WI38 (cell line): ENCODE measurements around the gene TNN.

Source experiments
- H3K4me3 ChIP-seq: 2 replicates; pipeline ENCODE4 v1.5.1; 2011; ENCODE audit warnings: low read depth, mild to moderate bottlenecking, control low read depth, low read length
- CTCF ChIP-seq: IDR thresholded peaks from 2 replicates; pipeline ENCODE4 v1.5.1; 2012; ENCODE audit warnings: low read depth, mild to moderate bottlenecking, control low read depth, low read length

The TNN gene

GRCh38 chr1:175067362-175068106 lies at the start of gene TNN:
TNN (plus strand) TSS chr1:175067833; CDS start chr1:175077419, 9,586 bp downstream.
- no peak within 1 kb of the TSS for H3K4me3 ChIP-seq
- TF ChIP-seq CTCF, result no peak

- TF ChIP-seq CTCF, result no peak
- H3K4me3 ChIP-seq, result no peak overlapping the region
Observed at GRCh38 chr1:175019524-175019923, 48.1 kb upstream of the TNN start.

GRCh38 chr1:175023043-175023921 lies 44.4 kb upstream of the TNN start, which contains the start of gene MRPS14:
MRPS14 (minus strand) TSS chr1:175023425; CDS start chr1:175023408, 17 bp downstream.
- H3K4me3 ChIP-seq, result peak within 1 kb of the TSS; percentile 72
- TF ChIP-seq CTCF, result no peak

- H3K4me3 ChIP-seq, result peak overlapping the region; percentile 72
Observed at GRCh38 chr1:175023922-175024242, 43.8 kb upstream of the TNN start.

- H3K4me3 ChIP-seq, result no peak overlapping the region
- TF ChIP-seq CTCF, result no peak
Observed at GRCh38 chr1:175024773-175025172, 42.9 kb upstream of the TNN start.

- H3K4me3 ChIP-seq, result no peak overlapping the region
- TF ChIP-seq CTCF, result no peak
Observed at GRCh38 chr1:175033953-175034352, 33.7 kb upstream of the TNN start.

- no peak overlapping the region for H3K4me3 ChIP-seq
- TF ChIP-seq CTCF, result no peak
Observed at GRCh38 chr1:175034775-175035174, 32.9 kb upstream of the TNN start.
